Measurements from ENCODE around the gene XYLB.

The XYLB gene

DNA sequence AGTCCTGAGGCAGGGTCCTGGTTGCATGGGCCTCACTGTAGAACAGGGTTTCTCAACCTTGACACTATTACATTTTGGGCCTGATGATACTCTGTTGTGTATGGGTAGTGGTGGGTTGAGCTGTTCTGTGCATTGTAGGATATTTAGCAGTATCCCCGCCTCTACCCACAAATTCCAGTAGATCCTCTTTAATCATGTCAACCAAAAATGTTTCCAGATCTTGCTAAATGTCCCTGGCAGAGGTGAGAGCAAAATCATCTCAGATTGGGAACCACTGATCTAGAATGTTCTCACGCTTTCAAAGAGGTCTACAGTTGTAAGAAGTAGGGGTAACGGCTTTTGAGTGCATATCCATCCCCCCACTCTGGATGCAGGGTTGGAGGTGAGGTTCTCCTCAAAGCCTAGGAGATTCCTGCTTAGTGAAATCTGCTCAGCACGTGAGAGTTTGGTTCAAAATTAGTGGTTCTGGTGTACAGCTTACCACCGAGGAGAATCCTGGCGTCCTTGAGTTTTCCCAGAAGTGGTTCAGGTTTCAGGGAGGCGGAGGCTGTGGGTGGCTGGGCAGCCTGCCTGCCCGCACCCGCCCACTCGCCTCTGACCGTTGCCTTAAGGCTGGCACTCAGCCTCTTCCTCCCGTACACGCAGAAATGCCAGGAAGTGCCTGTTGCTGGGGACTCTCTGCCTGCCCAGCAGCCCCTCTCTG is 112.4 kb downstream of the XYLB start:
- POLR2A ChIA-PET = no interaction called here
- no peak for TF ChIP-seq ARNT (IDR thresholded peaks at IDR 0.05)
- no peak for TF ChIP-seq SP1 (IDR thresholded peaks at IDR 0.05)
- TF ChIP-seq FOXK2 (IDR thresholded peaks at IDR 0.05) = no peak
- TF ChIP-seq FOXM1 (IDR thresholded peaks at IDR 0.05; ENCODE audit: borderline replicate concordance) = no peak
- no peak for TF ChIP-seq L3MBTL2 (conservative IDR thresholded peaks at IDR 0.05)
- TF ChIP-seq CTBP1 (IDR thresholded peaks at IDR 0.05; ENCODE audit: borderline replicate concordance) = no peak
- DNase-seq (ENCODE audit: extremely low spot score) = no peak
- CTCF ChIA-PET = no interaction called here

- TF ChIP-seq ZNF384 (IDR thresholded peaks at IDR 0.05) (no peak), FOXM1 (IDR thresholded peaks at IDR 0.05; ENCODE audit: borderline replicate concordance) (no peak), L3MBTL2 (conservative IDR thresholded peaks at IDR 0.05) (no peak), FOXA1 (IDR thresholded peaks at IDR 0.05) (no peak), BHLHE40 (IDR thresholded peaks at IDR 0.05; ENCODE audit: borderline replicate concordance) (no peak), ELF4 (IDR thresholded peaks at IDR 0.05) (no peak), HDGF (IDR thresholded peaks at IDR 0.05; ENCODE audit: borderline replicate concordance) (no peak), CTBP1 (IDR thresholded peaks at IDR 0.05; ENCODE audit: borderline replicate concordance) (no peak), NFRKB (IDR thresholded peaks at IDR 0.05) (no peak), ARNT (IDR thresholded peaks at IDR 0.05) (no peak), SP1 (IDR thresholded peaks at IDR 0.05) (no peak), LEF1 (IDR thresholded peaks at IDR 0.05; ENCODE audit: borderline replicate concordance) (no peak), SUZ12 (IDR thresholded peaks at IDR 0.05) (no peak), TARDBP (IDR thresholded peaks at IDR 0.05) (no peak), FOXK2 (IDR thresholded peaks at IDR 0.05) (no peak)
- TF ChIP-seq, protein P1, sequence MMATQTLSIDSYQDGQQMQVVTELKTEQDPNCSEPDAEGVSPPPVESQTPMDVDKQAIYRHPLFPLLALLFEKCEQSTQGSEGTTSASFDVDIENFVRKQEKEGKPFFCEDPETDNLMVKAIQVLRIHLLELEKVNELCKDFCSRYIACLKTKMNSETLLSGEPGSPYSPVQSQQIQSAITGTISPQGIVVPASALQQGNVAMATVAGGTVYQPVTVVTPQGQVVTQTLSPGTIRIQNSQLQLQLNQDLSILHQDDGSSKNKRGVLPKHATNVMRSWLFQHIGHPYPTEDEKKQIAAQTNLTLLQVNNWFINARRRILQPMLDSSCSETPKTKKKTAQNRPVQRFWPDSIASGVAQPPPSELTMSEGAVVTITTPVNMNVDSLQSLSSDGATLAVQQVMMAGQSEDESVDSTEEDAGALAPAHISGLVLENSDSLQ (IDR thresholded peaks at IDR 0.05) = no peak
- ChIA-PET POLR2A (no interaction called here), CTCF (no interaction called here)
- no peak for DNase-seq (ENCODE audit: extremely low spot score)
These were observed 113.0 kb downstream of the XYLB start for GRCh38 chr3:38459499-38460048.

- CTCF ChIA-PET = no interaction called here
- no peak for DNase-seq (ENCODE audit: extremely low spot score)
- POLR2A ChIA-PET = no interaction called here
- TF ChIP-seq FOXA1 (IDR thresholded peaks at IDR 0.05) (no peak), CTBP1 (IDR thresholded peaks at IDR 0.05; ENCODE audit: borderline replicate concordance) (no peak), LEF1 (IDR thresholded peaks at IDR 0.05; ENCODE audit: borderline replicate concordance) (no peak)
These were observed 114.0 kb downstream of the XYLB start for GRCh38 chr3:38460377-38461270.

Measured in HEK293T (cell line).